SKM-1 (cell line): Measurements from ENCODE around the gene PACS1.

Source experiments
- DNase-seq: peaks from one replicate; lab custom pipeline; 2025; ENCODE audit not compliant: unreplicated experiment; lab: John Stamatoyannopoulos, UW

The PACS1 gene

DNA sequence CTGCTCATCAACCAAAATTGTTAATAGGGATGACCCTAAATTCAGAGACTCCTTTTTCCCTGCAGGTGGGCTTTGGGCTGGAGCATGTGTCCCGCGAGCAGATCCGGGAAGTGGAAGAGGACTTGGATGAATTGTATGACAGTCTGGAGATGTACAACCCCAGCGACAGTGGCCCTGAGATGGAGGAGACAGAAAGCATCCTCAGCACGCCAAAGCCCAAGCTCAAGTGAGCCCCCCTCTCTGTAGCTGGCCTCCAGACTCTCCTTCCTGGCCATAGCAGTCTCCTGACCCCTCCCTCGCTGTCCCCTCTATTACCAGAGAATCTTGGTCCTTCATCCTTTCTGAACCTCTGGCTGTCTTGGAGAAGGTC is 150.5 kb downstream of the PACS1 start:
- DNase-seq, result no peak

GRCh38 chr11:66221012-66221411 is 150.9 kb downstream of the PACS1 start:
- no peak for DNase-seq

DNA sequence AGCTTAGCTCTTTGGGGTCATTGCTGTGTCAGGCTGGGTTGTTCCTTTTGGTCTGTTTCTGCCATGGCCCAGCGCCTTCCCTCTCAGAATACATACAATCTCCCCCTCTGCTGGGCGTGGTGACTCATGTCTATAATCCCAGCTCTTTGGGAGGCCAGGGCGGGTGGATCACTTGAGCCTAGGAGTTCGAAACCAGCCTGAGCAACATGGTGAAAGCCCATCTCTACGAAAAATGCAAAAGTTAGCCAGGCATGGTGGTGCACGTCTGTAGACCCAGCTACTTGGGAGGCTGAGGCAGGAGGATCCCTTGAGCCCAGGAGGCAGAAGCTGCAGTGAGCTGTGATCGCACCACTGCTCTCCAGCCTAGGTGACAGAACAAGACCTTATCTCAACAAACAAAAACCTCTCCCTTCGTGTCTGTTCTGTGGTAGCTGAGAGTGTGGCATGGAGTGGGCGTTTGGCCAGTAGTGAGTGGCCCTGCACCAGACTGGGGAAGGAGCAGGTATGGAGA is 151.7 kb downstream of the PACS1 start:
- no peak for DNase-seq

- DNase-seq, result peak; percentile 81
These were observed 152.5 kb downstream of the PACS1 start for GRCh38 chr11:66222358-66223149.

GRCh38 chr11:66224226-66224855 is 154.3 kb downstream of the PACS1 start:
- DNase-seq, result no peak

DNA sequence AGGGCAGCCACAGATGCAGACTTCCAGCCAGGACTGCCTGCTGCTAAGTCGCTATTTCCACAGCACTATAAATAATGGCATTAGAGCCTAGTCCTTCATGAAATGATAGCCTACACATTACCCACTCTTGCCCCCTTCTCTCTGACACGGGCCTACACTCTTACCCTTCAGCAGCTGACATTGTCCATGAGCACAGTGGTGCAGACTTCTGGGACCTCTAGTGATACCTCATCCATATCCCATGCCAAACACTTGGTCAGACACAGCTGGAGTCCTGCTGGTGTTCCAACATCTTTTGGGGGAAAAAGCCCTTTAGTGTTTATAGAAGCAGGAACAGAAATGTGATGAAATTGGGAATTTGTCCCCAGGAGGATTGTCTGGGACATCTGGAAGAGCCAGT is 155.0 kb downstream of the PACS1 start:
- no peak for DNase-seq

GRCh38 chr11:66226101-66226500 is 156.0 kb downstream of the PACS1 start:
- DNase-seq, result no peak

GRCh38 chr11:66227700-66228099 is 157.6 kb downstream of the PACS1 start:
- DNase-seq, result no peak

GRCh38 chr11:66228521-66228920 is 158.4 kb downstream of the PACS1 start:
- no peak for DNase-seq

- DNase-seq, result no peak
These were observed 160.1 kb downstream of the PACS1 start for GRCh38 chr11:66230156-66230555.

- DNase-seq, result no peak
These were observed 160.9 kb downstream of the PACS1 start for GRCh38 chr11:66230978-66231377.

DNA sequence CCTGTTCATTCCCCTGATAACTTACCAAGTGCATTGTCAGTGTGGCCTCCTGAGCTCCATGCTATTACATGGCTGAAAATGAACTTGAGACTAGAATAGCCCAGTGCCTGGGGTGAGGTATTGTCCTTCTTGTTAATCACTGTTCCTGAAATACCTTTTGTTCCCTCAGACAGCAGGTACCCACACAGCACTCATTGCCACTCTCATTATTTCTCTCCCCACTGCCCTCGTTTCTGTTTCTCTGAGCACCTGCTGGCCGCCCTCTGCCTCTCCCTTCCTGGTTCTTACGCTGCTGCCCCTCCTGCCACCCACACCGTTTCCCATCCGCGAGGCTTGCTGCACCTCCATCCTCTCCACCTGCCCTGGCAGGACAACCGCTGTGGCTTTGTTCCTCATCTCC is 161.5 kb downstream of the PACS1 start:
- DNase-seq, result no peak

GRCh38 chr11:66232769-66233168 is 162.7 kb downstream of the PACS1 start:
- no peak for DNase-seq

GRCh38 chr11:66233301-66233700 is 163.2 kb downstream of the PACS1 start:
- DNase-seq, result no peak

GRCh38 chr11:66235141-66235540 is 165.1 kb downstream of the PACS1 start:
- no peak for DNase-seq

DNA sequence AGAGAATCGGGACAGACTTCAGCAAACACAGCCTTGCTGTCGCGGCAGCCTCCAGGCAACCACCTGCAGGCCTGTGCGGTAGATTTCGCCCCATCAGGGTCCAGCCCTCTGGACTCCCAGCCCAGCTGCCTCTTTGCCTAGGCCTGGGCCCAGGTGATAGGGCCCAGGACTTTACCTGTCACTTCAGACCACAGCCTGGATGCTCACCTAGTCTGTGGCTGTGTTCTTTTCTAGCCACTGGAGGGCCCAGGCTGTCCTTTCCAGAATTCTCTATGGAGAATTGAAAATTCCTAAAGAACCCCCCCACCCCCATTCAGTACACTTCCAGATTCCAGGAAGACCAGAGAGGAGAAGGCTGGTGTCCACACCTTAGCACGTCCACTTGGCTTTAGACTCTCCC is 167.8 kb downstream of the PACS1 start:
- DNase-seq, result no peak

DNA sequence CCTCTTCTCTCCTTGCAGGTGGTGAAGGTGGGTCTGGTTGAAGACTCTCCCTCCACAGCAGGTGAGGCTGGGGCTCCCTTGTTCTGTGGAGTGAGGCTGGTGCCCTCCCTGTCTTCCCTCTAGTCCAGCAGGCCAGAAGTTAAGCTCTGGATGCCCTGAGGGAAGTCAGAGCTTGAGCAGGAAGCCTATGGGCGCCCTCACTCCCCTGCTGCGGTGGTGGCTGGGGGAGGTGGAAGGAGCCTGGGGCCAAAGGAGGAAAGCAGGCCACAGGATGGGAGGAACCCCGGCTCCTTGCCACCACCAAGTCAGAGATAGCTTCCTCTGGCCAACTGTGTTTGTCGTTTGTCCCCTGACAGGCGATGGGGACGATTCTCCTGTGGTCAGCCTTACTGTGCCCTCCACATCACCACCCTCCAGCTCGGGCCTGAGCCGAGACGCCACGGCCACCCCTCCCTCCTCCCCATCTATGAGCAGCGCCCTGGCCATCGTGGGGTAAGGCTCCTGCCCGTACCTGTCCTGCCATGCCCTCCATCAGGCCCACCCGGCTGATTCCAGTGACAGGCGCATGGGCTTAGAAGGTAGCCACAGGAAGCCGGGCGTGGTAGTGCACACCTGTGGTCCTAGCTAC is 168.8 kb downstream of the PACS1 start:
- DNase-seq, result no peak

GRCh38 chr11:66239511-66239910 is 169.4 kb downstream of the PACS1 start:
- no peak for DNase-seq

DNA sequence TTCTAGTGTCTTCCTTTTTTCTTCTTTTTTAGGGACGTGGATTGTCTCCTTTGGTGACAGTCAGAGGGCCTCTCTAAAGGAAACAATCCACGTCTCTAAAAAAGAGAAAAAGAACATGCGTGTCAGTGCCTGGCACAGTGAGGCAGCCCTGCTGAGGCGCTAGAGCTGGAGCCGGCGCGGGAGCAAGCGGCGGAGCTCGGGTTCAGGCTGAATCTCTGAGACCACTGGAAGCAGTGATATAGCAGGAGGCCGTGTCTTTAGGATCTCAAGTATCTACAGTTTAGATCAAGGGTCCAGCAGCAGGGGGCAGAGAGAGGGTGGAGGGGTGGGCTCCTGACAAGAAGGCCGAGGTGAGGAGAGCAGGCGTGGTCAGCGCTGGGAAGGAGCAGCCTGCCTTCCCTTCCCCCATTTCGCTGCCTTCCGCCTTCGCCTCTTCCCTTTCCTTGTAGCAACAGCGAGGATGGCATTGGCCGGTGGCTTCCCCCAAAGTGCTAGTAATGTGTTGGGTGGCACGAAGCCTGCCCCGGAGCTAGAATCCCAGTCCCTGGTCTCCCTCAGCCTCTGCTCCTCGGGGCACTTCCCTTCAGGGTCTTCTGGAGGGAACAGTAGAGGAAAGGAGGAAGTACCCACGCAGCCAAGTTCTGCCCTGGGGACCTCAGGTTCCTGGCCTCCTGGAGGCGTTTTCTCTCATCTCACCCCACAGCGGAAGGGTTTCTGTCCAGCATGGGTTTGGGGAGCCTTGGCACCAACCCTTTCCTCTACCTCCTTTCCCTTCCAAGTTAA is 170.1 kb downstream of the PACS1 start:
- DNase-seq, result no peak

GRCh38 chr11:66240781-66241136 is 170.7 kb downstream of the PACS1 start:
- no peak for DNase-seq

DNA sequence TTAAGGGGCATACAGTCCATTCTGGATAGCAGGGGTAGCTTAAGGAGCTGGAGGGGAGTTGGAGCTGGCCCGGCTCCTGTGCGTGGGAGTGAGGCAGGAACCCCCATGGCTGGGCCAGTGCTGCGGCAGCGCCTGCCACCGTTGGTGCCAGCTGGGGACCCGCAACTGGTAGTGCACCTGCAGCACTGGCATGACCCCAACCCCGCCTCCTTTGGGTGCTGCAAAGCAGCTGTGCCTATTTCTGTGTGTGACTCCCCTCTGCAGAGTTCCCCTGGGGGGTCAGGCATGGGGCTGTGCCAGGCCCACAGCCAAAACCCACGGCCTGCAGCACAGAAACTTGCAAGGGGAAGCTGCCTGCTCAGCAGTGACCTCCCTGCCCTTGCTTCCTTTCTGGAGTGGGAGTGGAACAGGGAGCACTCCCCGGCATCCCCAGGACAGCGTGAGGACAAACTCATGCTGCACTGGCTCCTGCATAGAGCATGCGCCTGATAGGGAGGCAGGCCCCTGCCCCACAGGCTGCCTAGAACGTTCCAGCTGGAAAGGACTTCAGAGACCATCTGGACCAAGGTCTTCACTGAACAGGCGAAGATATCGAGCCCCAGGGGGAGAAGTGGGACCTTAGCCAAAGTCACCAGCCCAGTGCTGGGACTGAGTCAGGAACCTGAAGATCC is 172.2 kb downstream of the PACS1 start:
- no peak for DNase-seq
